Smooth muscle cell (in vitro differentiated cells): Measurements from ENCODE around the gene C19orf25. TPM values are rescaled to one million over a fixed set of nuclear protein-coding genes. Genes with fewer than 3 reads are reported as not detected.

Source experiments
- DNase-seq: peaks from one replicate; lab custom pipeline; 2025; ENCODE audit not compliant: unreplicated experiment; lab: John Stamatoyannopoulos, UW
- H2AFZ ChIP-seq: fragments of 200-600 bp; sonication (generic); 2 replicates; pipeline ENCODE4 v1.6.0; 2016; ENCODE audit warnings: antibody characterized with exemption, low read depth, mild to moderate bottlenecking
- H3F3A ChIP-seq: fragments of 200-600 bp; sonication (generic); 2 replicates; pipeline ENCODE4 v1.6.0; 2017; ENCODE audit warnings: antibody characterized with exemption, low read depth
- H3K27ac ChIP-seq: fragments of 200-600 bp; sonication (generic); 2 replicates; pipeline ENCODE4 v1.5.1; 2016; ENCODE audit warnings: low read depth, mild to moderate bottlenecking
- H3K27me3 ChIP-seq: fragments of 200-600 bp; sonication (generic); 2 replicates; pipeline ENCODE4 v1.6.1; 2016; ENCODE audit warnings: low read depth, mild to moderate bottlenecking
- H3K36me3 ChIP-seq: fragments of 200-600 bp; sonication (generic); 2 replicates; pipeline ENCODE4 v1.5.1; 2016; ENCODE audit warnings: low read depth
- H3K4me1 ChIP-seq: fragments of 200-600 bp; sonication (generic); 2 replicates; pipeline ENCODE4 v1.5.1; 2016; ENCODE audit warnings: low read depth
- H3K4me2 ChIP-seq: fragments of 200-600 bp; sonication (generic); 2 replicates; pipeline ENCODE4 v1.6.0; 2016; ENCODE audit warnings: mild to moderate bottlenecking
- H3K4me3 ChIP-seq: fragments of 200-600 bp; sonication (generic); 2 replicates; pipeline ENCODE4 v1.5.1; 2016; ENCODE audit warnings: mild to moderate bottlenecking
- H3K79me2 ChIP-seq: fragments of 200-600 bp; sonication (generic); 2 replicates; pipeline ENCODE4 v1.6.0; 2016; ENCODE audit warnings: low read depth, mild to moderate bottlenecking
- H3K9ac ChIP-seq: fragments of 200-600 bp; sonication (generic); 2 replicates; pipeline ENCODE4 v1.6.0; 2016; ENCODE audit warnings: low read depth
- H3K9me3 ChIP-seq: fragments of 200-600 bp; sonication (generic); replicated peaks from 2 replicates; pipeline ENCODE4 v1.5.1; 2016; ENCODE audit warnings: low read depth
- H4K20me1 ChIP-seq: fragments of 200-600 bp; sonication (generic); 2 replicates; pipeline ENCODE4 v1.6.0; 2016; ENCODE audit warnings: low read depth
- WGBS: methylation state at CpG from one replicate; pipeline ENCODE4 v1.1.7; 2016; ENCODE audit warnings: low lambda C conversion rate; 5-methylcytosine and 5-hydroxymethylcytosine counted together
- polyA plus RNA-seq: library from polyadenylated mRNA; unstranded; fragments of >200 nt; fragmentation: Nextera tagmentation; extraction: Ambion mirVana; gene quantifications from 2 replicates; pipeline ENCODE4 v1.2.1, GENCODE V29; 2016
- total RNA-seq: library from RNA; depleted of rRNA; stranded (reverse); fragments of >200 nt; gene quantifications from 2 replicates; pipeline ENCODE4 v1.2.3, GENCODE V29; 2014
- TF ChIP-seq, protein P1 (sequence below): fragments of 200-600 bp; sonication (generic); IDR thresholded peaks from 2 replicates; pipeline ENCODE4 v1.5.1; 2017; ENCODE audit warnings: borderline replicate concordance, mild to moderate bottlenecking, antibody characterized with exemption; ENCODE audit not compliant: insufficient read depth, poor library complexity, severe bottlenecking

C19orf25 gene
- total and polyA plus RNA-seq, 2 experiments from 2014 or later: 15.2 to 27.9 TPM

DNA sequence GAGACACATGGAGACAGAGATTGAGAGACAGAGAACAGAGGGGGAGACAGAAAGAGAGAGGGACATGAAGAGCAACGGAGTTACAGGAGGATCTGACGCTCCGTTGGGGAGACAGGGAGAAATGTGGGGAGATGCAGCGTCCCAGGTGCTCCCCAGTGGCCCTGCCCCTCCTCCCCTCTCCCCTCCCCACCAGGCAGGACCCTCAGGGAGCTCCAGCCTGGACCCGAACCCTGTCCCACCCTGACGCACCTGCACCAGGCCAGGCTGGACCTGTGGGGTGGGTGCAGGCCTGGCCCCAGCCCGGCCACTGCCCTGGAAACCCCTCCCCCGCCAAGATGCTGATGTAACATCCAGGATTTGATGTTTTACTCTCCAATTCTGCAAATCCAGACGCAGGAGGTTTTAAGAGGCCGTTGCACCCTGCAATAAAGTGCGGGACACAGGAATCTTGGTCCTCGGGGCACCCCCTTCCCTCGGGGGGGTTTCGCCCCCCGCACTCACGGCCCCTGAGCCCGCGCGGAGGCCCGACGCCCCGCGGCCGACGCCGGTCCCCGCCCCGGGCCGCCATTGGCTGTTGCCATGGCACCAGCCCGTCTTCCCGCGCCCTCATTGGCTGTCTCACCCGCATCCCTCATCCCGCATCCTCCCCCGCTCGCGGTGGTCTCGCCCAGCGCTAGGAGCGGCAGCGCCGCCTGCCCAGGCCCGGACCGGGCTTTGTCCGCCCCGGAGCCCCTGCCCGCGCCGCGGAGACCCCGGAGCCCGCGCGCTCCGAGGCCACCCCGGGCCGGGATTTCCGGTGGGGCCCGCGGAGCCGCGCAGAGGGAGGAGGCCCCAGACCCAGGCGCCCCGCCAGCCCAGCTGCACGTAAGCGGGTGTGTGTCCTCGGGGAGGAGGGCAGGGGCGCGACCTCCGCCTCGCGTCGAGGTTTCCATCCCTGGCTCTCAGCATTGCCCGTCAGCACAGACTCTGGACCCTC lies 29.3 kb downstream of the C19orf25 start, which contains the start of gene APC2:
Gene APC2 (plus strand): TSS at position 655 of the 976 bp plus-strand sequence. CDS start 2,881 bp downstream, outside the sequence.
- TF ChIP-seq, protein P1, sequence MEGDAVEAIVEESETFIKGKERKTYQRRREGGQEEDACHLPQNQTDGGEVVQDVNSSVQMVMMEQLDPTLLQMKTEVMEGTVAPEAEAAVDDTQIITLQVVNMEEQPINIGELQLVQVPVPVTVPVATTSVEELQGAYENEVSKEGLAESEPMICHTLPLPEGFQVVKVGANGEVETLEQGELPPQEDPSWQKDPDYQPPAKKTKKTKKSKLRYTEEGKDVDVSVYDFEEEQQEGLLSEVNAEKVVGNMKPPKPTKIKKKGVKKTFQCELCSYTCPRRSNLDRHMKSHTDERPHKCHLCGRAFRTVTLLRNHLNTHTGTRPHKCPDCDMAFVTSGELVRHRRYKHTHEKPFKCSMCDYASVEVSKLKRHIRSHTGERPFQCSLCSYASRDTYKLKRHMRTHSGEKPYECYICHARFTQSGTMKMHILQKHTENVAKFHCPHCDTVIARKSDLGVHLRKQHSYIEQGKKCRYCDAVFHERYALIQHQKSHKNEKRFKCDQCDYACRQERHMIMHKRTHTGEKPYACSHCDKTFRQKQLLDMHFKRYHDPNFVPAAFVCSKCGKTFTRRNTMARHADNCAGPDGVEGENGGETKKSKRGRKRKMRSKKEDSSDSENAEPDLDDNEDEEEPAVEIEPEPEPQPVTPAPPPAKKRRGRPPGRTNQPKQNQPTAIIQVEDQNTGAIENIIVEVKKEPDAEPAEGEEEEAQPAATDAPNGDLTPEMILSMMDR: no peak
- peaks cover 25% of the 10 kb centered on the region for H4K20me1 ChIP-seq
- peaks cover 19% of the 10 kb centered on the region for H3K4me1 ChIP-seq
- H3K27me3 ChIP-seq: peaks cover 92% of the 10 kb centered on the region
- H3K79me2 ChIP-seq: no peaks in the 10 kb centered on the region
- no peak for DNase-seq
- H3K4me2 ChIP-seq: peak within 1 kb of the TSS; percentile 39
- no peaks in the 10 kb centered on the region for H3K36me3 ChIP-seq
- no peak within 1 kb of the TSS for H3K27ac ChIP-seq
- no peak within 1 kb of the TSS for H3K4me3 ChIP-seq
- H3F3A ChIP-seq: no peaks in the 10 kb centered on the region
- H3K9ac ChIP-seq: no peak within 1 kb of the TSS
- H2AFZ ChIP-seq: no peak within 1 kb of the TSS
- WGBS: 21% methylated on average over 27 of the region's 74 CpGs
- H3K9me3 ChIP-seq: no peaks in the 10 kb centered on the region

DNA sequence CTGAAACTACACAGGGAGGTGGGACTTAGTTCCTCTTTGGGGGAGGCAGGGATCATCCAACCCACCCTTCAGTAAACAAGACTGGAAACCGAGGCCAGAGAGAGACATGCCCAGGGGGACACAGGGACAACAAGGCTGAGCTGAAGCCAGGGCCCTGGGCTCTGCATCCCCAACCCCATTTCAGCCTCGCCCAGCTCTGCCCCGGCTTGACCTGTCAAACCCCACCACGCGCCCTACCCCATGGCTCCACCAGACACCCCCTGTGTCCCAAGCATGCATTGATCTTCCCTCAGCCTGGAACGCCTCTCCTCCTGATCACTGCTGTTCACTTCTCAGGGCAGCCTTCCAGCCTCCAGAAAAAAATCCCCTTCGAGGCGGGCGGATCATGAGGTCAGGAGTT lies 31.1 kb downstream of the C19orf25 start:
- peaks cover 17% of the 10 kb centered on the region for H3K4me1 ChIP-seq
- H2AFZ ChIP-seq: no peak overlapping the region
- H3K36me3 ChIP-seq: no peaks in the 10 kb centered on the region
- H3K9ac ChIP-seq: no peak overlapping the region
- no peaks in the 10 kb centered on the region for H3K9me3 ChIP-seq
- no peak overlapping the region for H3K4me3 ChIP-seq
- no peaks in the 10 kb centered on the region for H3K79me2 ChIP-seq
- TF ChIP-seq, protein P1: no peak
- H3K27me3 ChIP-seq: peaks cover 73% of the 10 kb centered on the region
- peaks cover 42% of the 10 kb centered on the region for H4K20me1 ChIP-seq
- no peak overlapping the region for H3K4me2 ChIP-seq
- 92% methylated on average over 6 of the region's 9 CpGs for WGBS
- H3K27ac ChIP-seq: no peak overlapping the region
- no peak for DNase-seq
- peaks cover 7% of the 10 kb centered on the region for H3F3A ChIP-seq

DNA sequence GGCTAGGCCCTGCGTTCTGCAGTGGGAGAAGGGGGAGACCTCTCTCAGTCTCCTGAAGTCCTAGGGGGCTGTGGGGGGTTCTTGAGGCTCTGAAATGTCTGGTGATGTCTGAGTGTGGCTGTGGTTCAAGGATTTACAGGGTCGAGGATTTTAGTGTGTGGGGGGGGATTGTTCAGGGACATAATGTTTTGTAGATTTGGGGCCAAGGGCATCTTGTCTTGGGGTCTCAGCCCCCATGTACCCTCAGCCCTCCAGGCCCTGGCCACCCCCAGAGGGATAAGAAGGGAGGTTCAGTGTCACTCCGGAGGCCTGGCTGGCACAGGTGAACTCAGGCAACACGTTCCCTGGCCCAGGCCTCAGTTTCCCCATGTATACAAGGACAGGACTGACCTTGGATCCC lies 31.5 kb downstream of the C19orf25 start:
- TF ChIP-seq, protein P1: no peak
- H3K4me3 ChIP-seq: no peak overlapping the region
- no peak overlapping the region for H3K27ac ChIP-seq
- peaks cover 47% of the 10 kb centered on the region for H4K20me1 ChIP-seq
- H3K27me3 ChIP-seq: peaks cover 69% of the 10 kb centered on the region
- no peak overlapping the region for H3K9ac ChIP-seq
- peaks cover 12% of the 10 kb centered on the region for H3K4me1 ChIP-seq
- H3K9me3 ChIP-seq: no peaks in the 10 kb centered on the region
- peaks cover 11% of the 10 kb centered on the region for H3F3A ChIP-seq
- 46% methylated on average over 4 of the region's 4 CpGs for WGBS
- no peak overlapping the region for H3K4me2 ChIP-seq
- no peak for DNase-seq
- H2AFZ ChIP-seq: no peak overlapping the region
- H3K36me3 ChIP-seq: no peaks in the 10 kb centered on the region
- no peaks in the 10 kb centered on the region for H3K79me2 ChIP-seq
